ENCODE data around the gene GJB4. TPM values are rescaled to one million over a fixed set of nuclear protein-coding genes. Genes with fewer than 3 reads are reported as not detected.

GJB4 gene
- total RNA-seq, 4 donors from 2014 or later = not detected

- Histone ChIP-seq H3K36me3 (no peaks in the 10 kb centered on the region), H3K9me3 (no peaks in the 10 kb centered on the region), H3K27ac (peak overlapping the region in 2 of 3 donors; percentile 75 to 82), H3K4me3 (replicated peaks in 1 of 3) (peak overlapping the region in 1 of 3 donors; percentile 46), H3K4me1 (peaks cover 9 to 30% of the 10 kb centered on the region in 2 donors), H3K27me3 (no peaks in the 10 kb centered on the region)
- WGBS, 2 donors = 57 to 62% methylated on average over 9 to 10 of the region's 10 CpGs
- no peak for DNase-seq
- intact Hi-C loops (cut with DNase I) = no loop called here
- no peak for TF ChIP-seq POLR2A (IDR thresholded peaks at IDR 0.05)
- TF ChIP-seq CTCF (IDR thresholded peaks at IDR 0.05) = no peak
These were observed 32.9 kb downstream of the GJB4 start for GRCh38 chr1:34792424-34792823.

- H3K27ac ChIP-seq = peak within 1 kb of the TSS; percentile 28 to 82 (median 75)
- no peaks in the 10 kb centered on the region for H3K9me3 ChIP-seq
- TF ChIP-seq CTCF (IDR thresholded peaks at IDR 0.05) (no peak), POLR2A (IDR thresholded peaks at IDR 0.05) (no peak)
- no peaks in the 10 kb centered on the region for H3K27me3 ChIP-seq
- H3K4me3 ChIP-seq (replicated peaks in 1 of 3) = peak within 1 kb of the TSS in 1 of 3 donors; percentile 46
- WGBS, 2 donors = 26 to 65% methylated on average over 5 to 16 of the region's 45 CpGs
- H3K36me3 ChIP-seq = no peaks in the 10 kb centered on the region
- DNase-seq = peak; percentile 24 to 25
- intact Hi-C loops (cut with DNase I) = no loop called here
- H3K4me1 ChIP-seq = peaks cover 9 to 26% of the 10 kb centered on the region in 2 donors
These were observed 33.6 kb downstream of the GJB4 start, which contains the start of gene GJA4 for GRCh38 chr1:34792868-34793727. Gene GJA4, plus strand, starts transcription at chr1:34792999. Its CDS starts 1,215 bp downstream, at chr1:34794214.

- intact Hi-C loops (cut with DNase I) = no loop called here
- WGBS, 2 donors = 83 to 84% methylated on average over 36 to 38 of the region's 40 CpGs
- Histone ChIP-seq H3K4me1 (peaks cover 9 to 23% of the 10 kb centered on the region in 2 donors), H3K27me3 (no peaks in the 10 kb centered on the region), H3K27ac (peak overlapping the region in 2 of 3 donors; percentile 75 to 82), H3K4me3 (replicated peaks in 1 of 3) (peak overlapping the region in 1 of 3 donors; percentile 46), H3K36me3 (no peaks in the 10 kb centered on the region), H3K9me3 (no peaks in the 10 kb centered on the region)
- peak; percentile 26 to 53 for DNase-seq
- TF ChIP-seq CTCF (IDR thresholded peaks at IDR 0.05) = no peak
- TF ChIP-seq POLR2A (IDR thresholded peaks at IDR 0.05) = no peak
These were observed 34.7 kb downstream of the GJB4 start for GRCh38 chr1:34794001-34794789.

GRCh38 chr1:34794790-34795180, 35.2 kb downstream of the GJB4 start:
- WGBS, 2 donors = 84 to 90% methylated on average over 9 to 12 of the region's 12 CpGs
- no peaks in the 10 kb centered on the region for H3K27me3 ChIP-seq
- no peak for TF ChIP-seq CTCF (IDR thresholded peaks at IDR 0.05)
- no peak for TF ChIP-seq POLR2A (IDR thresholded peaks at IDR 0.05)
- no peak for DNase-seq
- H3K9me3 ChIP-seq = no peaks in the 10 kb centered on the region
- H3K36me3 ChIP-seq = no peaks in the 10 kb centered on the region
- intact Hi-C loops (cut with DNase I) = no loop called here
- H3K4me3 ChIP-seq (replicated peaks in 1 of 3) = no peak overlapping the region
- peak overlapping the region in 2 of 3 donors; percentile 30 to 75 for H3K27ac ChIP-seq
- H3K4me1 ChIP-seq = peaks cover 9 to 23% of the 10 kb centered on the region in 2 donors
